LNCaP clone FGC (cell line): ENCODE data around the gene WHRN.

Experiments used
- DNase-seq: peaks from one replicate; pipeline ENCODE4 v3.0.0-alpha.2; 2011; ENCODE audit warnings: low read depth
- H3K4me3 ChIP-seq: 2 replicates; pipeline ENCODE4 v1.5.1; 2011; ENCODE audit warnings: mild to moderate bottlenecking, low read depth, low read length, control low read depth
- CTCF ChIP-seq: IDR thresholded peaks from 2 replicates; pipeline ENCODE4 v1.5.1; 2012; ENCODE audit warnings: mild to moderate bottlenecking; ENCODE audit not compliant: control insufficient read depth, insufficient read depth; ENCODE audit errors: extremely low read depth

Gene WHRN

GRCh38 chr9:114486205-114486963, 18.9 kb downstream of the WHRN start:
- no peak for DNase-seq
- H3K4me3 ChIP-seq: no peak overlapping the region

GRCh38 chr9:114484854-114485443, 20.3 kb downstream of the WHRN start:
- no peak for DNase-seq
- no peak overlapping the region for H3K4me3 ChIP-seq
- TF ChIP-seq CTCF: no peak

More at GRCh38 chr9:114486205-114486963, 18.9 kb downstream of the WHRN start:
- no peak for TF ChIP-seq CTCF

- no peak overlapping the region for H3K4me3 ChIP-seq
- no peak for TF ChIP-seq CTCF
- no peak for DNase-seq
Observed at GRCh38 chr9:114484215-114484853, 20.9 kb downstream of the WHRN start.

GRCh38 chr9:114483499-114483898, 21.8 kb downstream of the WHRN start:
- DNase-seq: no peak
- H3K4me3 ChIP-seq: no peak overlapping the region
- TF ChIP-seq CTCF: no peak

GRCh38 chr9:114482593-114482992, 22.7 kb downstream of the WHRN start:
- no peak overlapping the region for H3K4me3 ChIP-seq
- no peak for DNase-seq
- TF ChIP-seq CTCF: no peak

- DNase-seq: no peak
- no peak overlapping the region for H3K4me3 ChIP-seq
- TF ChIP-seq CTCF: no peak
Observed at GRCh38 chr9:114481789-114482188, 23.5 kb downstream of the WHRN start.
